GM12873 (cell line): ENCODE measurements around the gene TSPAN9.
A peak's percentile ranks its signal among the peaks of the same experiment; 100 is the strongest.

Experiments used
- TF ChIP-seq, protein P1 (sequence below): IDR thresholded peaks from 2 replicates; pipeline ENCODE4 v1.5.1; 2012; ENCODE audit warnings: low read depth, mild to moderate bottlenecking, moderate library complexity, low read length, control low read depth; ENCODE audit not compliant: insufficient read depth; ENCODE audit errors: missing control alignments

Gene TSPAN9

DNA sequence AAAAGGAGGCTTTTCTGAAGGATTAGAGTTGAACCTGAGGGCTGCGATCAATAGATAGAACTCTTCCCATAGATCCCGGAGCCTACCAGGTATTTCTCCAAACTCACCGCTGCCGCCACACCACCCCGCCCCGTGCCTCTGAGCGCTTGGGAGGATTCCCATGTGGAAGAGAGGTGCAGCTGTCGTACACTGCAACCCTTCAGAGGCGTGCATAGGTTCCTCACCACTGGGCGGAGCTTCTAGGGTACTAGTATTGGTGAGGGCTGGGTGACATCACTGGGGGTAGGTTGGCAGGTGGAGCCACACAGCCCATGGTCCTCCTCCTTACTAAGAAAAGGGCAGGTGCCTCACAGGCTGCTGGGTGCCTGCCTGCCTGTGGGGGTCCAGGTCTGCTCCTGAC, 127.0 kb downstream of the TSPAN9 start:
- TF ChIP-seq, protein P1, sequence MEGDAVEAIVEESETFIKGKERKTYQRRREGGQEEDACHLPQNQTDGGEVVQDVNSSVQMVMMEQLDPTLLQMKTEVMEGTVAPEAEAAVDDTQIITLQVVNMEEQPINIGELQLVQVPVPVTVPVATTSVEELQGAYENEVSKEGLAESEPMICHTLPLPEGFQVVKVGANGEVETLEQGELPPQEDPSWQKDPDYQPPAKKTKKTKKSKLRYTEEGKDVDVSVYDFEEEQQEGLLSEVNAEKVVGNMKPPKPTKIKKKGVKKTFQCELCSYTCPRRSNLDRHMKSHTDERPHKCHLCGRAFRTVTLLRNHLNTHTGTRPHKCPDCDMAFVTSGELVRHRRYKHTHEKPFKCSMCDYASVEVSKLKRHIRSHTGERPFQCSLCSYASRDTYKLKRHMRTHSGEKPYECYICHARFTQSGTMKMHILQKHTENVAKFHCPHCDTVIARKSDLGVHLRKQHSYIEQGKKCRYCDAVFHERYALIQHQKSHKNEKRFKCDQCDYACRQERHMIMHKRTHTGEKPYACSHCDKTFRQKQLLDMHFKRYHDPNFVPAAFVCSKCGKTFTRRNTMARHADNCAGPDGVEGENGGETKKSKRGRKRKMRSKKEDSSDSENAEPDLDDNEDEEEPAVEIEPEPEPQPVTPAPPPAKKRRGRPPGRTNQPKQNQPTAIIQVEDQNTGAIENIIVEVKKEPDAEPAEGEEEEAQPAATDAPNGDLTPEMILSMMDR = no peak

DNA sequence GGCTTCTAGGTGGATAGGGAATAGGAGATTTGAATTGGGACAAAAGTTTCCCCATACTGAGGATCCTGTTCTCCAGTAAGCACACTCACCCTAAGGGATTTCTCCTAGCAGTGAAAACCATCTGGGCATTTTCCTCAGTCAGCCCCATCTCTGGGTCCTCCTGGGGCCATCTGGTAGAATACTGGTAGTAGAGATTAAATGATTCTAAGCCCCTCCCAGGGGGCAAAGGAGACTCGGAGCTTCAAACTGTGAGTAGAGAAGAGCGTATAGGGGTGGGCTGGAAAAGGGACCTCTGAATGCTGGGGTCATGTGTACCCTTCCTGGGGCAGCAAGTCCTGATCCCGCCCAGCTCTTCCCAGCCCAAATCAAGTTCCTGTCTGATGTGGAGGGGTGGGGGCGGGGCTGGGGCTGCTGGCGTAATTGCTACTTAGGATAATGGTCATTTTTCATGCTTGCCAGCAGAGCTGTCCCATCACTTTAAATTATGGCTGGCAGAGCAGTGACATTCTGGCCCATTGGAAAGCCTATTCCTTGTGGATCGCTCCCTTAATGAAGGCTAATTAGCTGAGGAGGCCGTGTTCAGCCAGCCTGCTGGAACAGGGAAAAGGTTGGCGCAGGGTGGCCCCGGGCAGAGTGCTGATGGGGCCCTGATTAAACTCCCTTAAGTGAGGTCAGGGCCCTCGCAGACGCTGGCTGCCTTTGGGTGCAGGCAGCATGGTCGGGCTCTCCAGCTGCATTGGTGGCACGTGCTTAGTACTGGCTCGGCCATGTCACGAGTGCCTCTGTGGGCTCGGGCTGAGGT, 127.8 kb downstream of the TSPAN9 start:
- TF ChIP-seq, protein P1 = no peak

DNA sequence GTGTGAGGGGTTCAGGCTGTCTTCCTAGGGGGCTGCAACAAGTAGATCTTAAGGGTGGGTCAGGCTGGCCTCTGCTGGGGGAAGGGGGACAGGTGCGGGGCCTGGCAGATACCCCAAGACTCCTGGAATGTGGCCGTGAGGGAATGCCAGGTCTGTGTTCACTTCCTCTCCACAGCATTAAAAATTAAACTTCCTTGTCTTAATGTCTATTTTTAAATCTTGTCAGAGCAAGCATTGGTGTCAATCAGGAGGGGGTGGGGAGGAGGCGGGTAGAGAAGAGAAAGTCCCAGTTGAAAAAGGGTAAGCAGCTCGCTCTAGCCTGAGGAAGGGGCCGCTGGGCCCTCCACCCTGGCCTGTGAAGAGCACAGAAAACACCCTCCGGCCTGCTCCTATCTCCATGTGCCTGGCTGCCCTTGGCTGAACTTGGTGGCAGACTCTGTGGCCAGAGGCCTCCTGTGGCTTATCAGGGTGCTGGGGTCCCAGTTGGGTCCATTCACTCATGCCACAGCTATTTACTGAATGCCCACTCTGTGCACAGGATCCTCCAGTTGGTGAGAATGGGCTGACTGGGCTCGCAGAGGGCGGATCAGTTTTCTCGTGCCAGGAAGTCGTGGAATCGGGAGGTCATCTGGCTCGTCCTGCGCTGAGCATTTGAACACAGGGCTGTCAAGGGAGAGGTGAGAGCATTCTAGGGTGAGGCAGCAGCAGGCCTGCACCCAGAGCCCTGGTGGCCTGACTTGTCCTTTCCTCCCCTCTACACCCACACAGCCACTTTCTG, 128.8 kb downstream of the TSPAN9 start:
- TF ChIP-seq, protein P1 = no peak

DNA sequence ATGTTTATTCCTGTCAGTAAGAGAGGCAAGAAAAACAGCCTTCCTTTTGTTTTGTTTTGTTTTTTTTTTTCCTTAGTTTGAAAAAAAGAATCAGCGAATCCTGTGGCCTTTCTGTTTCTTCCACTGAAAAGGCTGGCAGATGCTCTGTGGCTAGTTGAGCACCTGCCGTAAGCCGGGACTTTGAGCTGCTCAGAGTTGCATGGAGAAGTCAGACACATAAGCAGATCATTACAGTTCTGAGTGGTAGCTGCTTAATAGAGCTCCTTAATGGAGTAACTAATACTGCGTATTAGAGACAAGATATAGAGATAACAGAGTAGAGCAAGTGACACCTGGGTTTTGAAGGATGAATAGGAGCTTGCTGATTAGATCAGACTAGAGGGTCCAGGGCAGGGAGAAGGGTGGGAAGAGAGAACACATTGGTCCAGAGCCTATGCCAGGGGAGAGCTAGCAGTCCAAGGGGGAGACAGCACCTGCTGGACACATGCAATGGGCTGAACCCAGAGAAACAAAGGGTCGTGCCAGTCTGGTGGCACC, 129.4 kb downstream of the TSPAN9 start:
- TF ChIP-seq, protein P1 = no peak

DNA sequence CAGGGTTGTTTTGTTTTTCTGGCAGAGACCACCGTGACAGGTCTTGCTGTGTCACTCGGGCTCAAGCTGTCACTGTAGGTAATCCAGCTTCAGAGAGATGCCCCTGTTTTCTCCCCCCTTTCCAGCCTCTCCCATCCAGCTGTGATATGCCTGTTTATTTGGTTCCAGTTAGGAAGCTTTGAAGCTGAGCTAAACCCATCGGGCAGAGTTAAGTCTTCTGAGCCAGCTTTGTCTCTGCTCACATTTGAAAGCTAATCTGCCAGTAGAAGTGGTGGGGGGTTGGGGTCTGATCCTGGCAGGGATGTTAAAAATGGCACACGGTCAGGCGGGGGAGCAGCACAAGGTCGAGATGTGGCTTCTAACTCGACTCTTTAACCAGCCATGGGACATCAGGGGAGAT, 130.0 kb downstream of the TSPAN9 start:
- TF ChIP-seq, protein P1 = no peak

DNA sequence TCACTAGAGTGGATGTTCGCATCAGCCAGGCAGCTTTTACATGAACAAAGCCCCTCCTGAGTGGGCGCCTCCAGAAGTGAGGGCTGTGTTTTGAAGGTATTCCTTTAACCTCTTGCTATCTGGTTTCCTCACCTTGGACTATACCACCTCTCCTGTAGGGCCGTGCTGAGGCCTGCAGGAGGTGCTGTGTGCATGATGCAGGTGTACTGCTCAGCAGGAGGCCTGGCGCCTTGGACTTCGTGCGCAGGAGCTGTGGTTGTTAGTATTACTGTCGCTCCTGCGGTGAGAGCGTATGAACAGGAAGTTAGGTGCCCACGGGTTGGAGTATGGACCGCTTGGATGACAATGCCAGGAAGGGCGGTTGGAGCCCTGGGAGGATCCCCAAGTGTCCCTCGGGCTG, 130.7 kb downstream of the TSPAN9 start:
- TF ChIP-seq, protein P1 = peak; percentile 56

DNA sequence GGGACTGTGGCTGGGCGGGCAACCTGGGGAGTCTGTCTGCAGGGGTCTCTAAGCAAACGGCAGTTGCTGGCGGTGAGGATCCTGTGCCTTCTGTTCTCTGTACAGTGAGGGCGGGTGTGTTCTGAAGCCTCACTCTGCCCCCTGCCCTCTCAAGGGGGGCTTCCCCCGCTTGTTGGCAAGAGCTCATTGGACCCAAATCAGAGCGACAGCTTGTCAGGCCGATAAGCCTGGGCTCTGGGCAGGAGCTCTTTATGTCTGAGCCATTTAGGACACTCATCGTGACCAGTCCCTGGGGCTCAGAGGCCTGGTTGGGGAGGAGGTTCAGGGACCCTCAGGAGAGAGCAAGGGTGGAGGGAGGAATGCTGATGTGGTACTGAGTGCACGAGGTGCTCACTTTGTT, 136.0 kb downstream of the TSPAN9 start:
- TF ChIP-seq, protein P1 = no peak
